ENCODE measurements around the gene ZMIZ1.

The ZMIZ1 gene

DNA sequence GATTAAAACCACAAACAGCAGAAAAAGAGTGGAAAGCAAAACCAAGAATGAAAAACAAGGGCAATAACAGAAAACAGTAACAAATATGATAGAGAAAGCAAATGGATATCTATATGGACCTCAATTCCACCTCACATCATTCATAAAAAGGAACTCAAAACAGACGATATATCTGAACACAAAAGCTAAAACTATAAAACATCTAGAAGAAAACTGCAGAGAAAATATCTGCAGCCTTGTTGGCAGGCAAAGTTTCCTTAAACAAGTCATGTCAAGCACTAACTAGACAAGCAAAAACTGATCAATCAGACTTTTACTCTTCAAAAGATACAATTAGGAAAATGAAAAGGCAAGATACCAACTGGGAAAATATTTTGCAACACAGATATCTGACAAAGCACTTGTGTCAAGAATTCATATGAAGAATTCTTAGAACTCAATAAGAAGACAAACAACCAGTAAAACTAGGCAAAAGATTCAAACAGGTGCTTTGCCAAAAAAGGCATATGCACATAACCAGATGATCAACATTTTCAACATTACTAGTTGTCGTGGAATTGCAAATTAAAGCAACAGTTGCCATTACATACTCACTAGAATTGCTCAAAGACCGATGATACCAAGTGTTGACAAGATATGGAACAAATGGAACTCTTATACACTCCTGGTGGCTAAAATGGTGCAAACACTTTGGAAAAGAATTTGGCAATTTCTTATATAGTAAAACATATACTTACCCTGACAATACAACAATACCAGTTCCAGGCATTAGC lies 25.9 kb upstream of the ZMIZ1 start:
- Histone ChIP-seq H3K23ac (ENCODE audit: low read length in 2 of 2) (no peak overlapping the region), H3K4me2 (ENCODE audit: low read length, poor library complexity, severe bottlenecking) (no peak overlapping the region), H3K9ac (ENCODE audit: low read length) (no peak overlapping the region), H3K18ac (ENCODE audit: low read depth in 1 of 2, low read length in 2 of 2) (no peak overlapping the region), H4K8ac (ENCODE audit: low read length) (no peak overlapping the region), H2BK120ac (ENCODE audit: low read depth, low read length) (no peak overlapping the region), H3K27ac (ENCODE audit: low read length, poor library complexity, severe bottlenecking) (no peak overlapping the region), H2BK15ac (ENCODE audit: low read depth, poor library complexity, severe bottlenecking) (no peak overlapping the region), H2BK5ac (ENCODE audit: low read depth, low read length, poor library complexity, severe bottlenecking) (no peak overlapping the region), H3K9me3 (ENCODE audit: control insufficient read depth, low read length) (no peaks in the 10 kb centered on the region), H4K91ac (ENCODE audit: low read length) (no peak overlapping the region), H3K4me1 (ENCODE audit: control insufficient read depth, insufficient read depth, low read depth, low read length) (peaks cover 2% of the 10 kb centered on the region), H2AK5ac (ENCODE audit: low read length, severe bottlenecking) (no peak overlapping the region), H2AFZ (ENCODE audit: low read depth, low read length) (no peak overlapping the region), H3K14ac (ENCODE audit: low read length in 2 of 2) (no peak overlapping the region), H3K4me3 (ENCODE audit: insufficient read depth in 1 of 2, low read depth in 1 of 2, low read length in 2 of 2) (no peak overlapping the region), H3K27me3 (ENCODE audit: control insufficient read depth in 1 of 2, insufficient read depth in 1 of 2, low read length in 2 of 2) (peaks cover 3 to 13% of the 10 kb centered on the region in 2 experiments), H3K4ac (ENCODE audit: low read depth in 1 of 2, low read length in 2 of 2) (no peak overlapping the region), H2BK12ac (ENCODE audit: low read length in 2 of 2) (no peak overlapping the region), H3K79me1 (replicated peaks; ENCODE audit: low read length, poor library complexity, severe bottlenecking) (no peaks in the 10 kb centered on the region), H3K36me3 (ENCODE audit: control insufficient read depth in 1 of 2, insufficient read depth in 2 of 2, low read depth in 1 of 2, low read length in 2 of 2) (no peaks in the 10 kb centered on the region)
- WGBS: 93% methylated on average over 2 of the region's 3 CpGs
- DNase-seq: no peak

- H2BK15ac ChIP-seq (ENCODE audit: low read depth, poor library complexity, severe bottlenecking): no peak overlapping the region
- no peak overlapping the region for H3K9ac ChIP-seq (ENCODE audit: low read length)
- H3K4ac ChIP-seq (ENCODE audit: low read depth in 1 of 2, low read length in 2 of 2): no peak overlapping the region
- no peaks in the 10 kb centered on the region for H3K9me3 ChIP-seq (ENCODE audit: control insufficient read depth, low read length)
- H2BK120ac ChIP-seq (ENCODE audit: low read depth, low read length): no peak overlapping the region
- no peak overlapping the region for H3K14ac ChIP-seq (ENCODE audit: low read length in 2 of 2)
- no peak overlapping the region for H4K91ac ChIP-seq (ENCODE audit: low read length)
- H3K18ac ChIP-seq (ENCODE audit: low read depth in 1 of 2, low read length in 2 of 2): no peak overlapping the region
- H3K79me1 ChIP-seq (replicated peaks; ENCODE audit: low read length, poor library complexity, severe bottlenecking): no peaks in the 10 kb centered on the region
- no peak overlapping the region for H3K23ac ChIP-seq (ENCODE audit: low read length in 2 of 2)
- no peak overlapping the region for H2BK5ac ChIP-seq (ENCODE audit: low read depth, low read length, poor library complexity, severe bottlenecking)
- H3K36me3 ChIP-seq (ENCODE audit: control insufficient read depth in 1 of 2, insufficient read depth in 2 of 2, low read depth in 1 of 2, low read length in 2 of 2): no peaks in the 10 kb centered on the region
- no peak overlapping the region for H3K27ac ChIP-seq (ENCODE audit: low read length, poor library complexity, severe bottlenecking)
- H2AK5ac ChIP-seq (ENCODE audit: low read length, severe bottlenecking): no peak overlapping the region
- H3K4me2 ChIP-seq (ENCODE audit: low read length, poor library complexity, severe bottlenecking): no peak overlapping the region
- H3K4me1 ChIP-seq (ENCODE audit: control insufficient read depth, insufficient read depth, low read depth, low read length): no peaks in the 10 kb centered on the region
- peaks cover 3 to 13% of the 10 kb centered on the region in 2 experiments for H3K27me3 ChIP-seq (ENCODE audit: control insufficient read depth in 1 of 2, insufficient read depth in 1 of 2, low read length in 2 of 2)
- 96% methylated on average over 5 of the region's 5 CpGs for WGBS
- H3K4me3 ChIP-seq (ENCODE audit: insufficient read depth in 1 of 2, low read depth in 1 of 2, low read length in 2 of 2): no peak overlapping the region
- DNase-seq: no peak
- H4K8ac ChIP-seq (ENCODE audit: low read length): no peak overlapping the region
- no peak overlapping the region for H2AFZ ChIP-seq (ENCODE audit: low read depth, low read length)
- no peak overlapping the region for H2BK12ac ChIP-seq (ENCODE audit: low read length in 2 of 2)
These were observed 24.6 kb upstream of the ZMIZ1 start for GRCh38 chr10:79044036-79044632.

- no peak overlapping the region for H3K4me3 ChIP-seq (ENCODE audit: insufficient read depth in 1 of 2, low read depth in 1 of 2, low read length in 2 of 2)
- no peak overlapping the region for H3K18ac ChIP-seq (ENCODE audit: low read depth in 1 of 2, low read length in 2 of 2)
- H3K9ac ChIP-seq (ENCODE audit: low read length): no peak overlapping the region
- no peak overlapping the region for H3K23ac ChIP-seq (ENCODE audit: low read length in 2 of 2)
- no peak overlapping the region for H2BK120ac ChIP-seq (ENCODE audit: low read depth, low read length)
- H3K14ac ChIP-seq (ENCODE audit: low read length in 2 of 2): no peak overlapping the region
- H4K91ac ChIP-seq (ENCODE audit: low read length): no peak overlapping the region
- no peaks in the 10 kb centered on the region for H3K79me1 ChIP-seq (replicated peaks; ENCODE audit: low read length, poor library complexity, severe bottlenecking)
- H3K4me2 ChIP-seq (ENCODE audit: low read length, poor library complexity, severe bottlenecking): no peak overlapping the region
- H3K4me1 ChIP-seq (ENCODE audit: control insufficient read depth, insufficient read depth, low read depth, low read length): peaks cover under 1% of the 10 kb centered on the region
- no peaks in the 10 kb centered on the region for H3K9me3 ChIP-seq (ENCODE audit: control insufficient read depth, low read length)
- peaks cover 3 to 13% of the 10 kb centered on the region in 2 experiments for H3K27me3 ChIP-seq (ENCODE audit: control insufficient read depth in 1 of 2, insufficient read depth in 1 of 2, low read length in 2 of 2)
- no peak overlapping the region for H3K27ac ChIP-seq (ENCODE audit: low read length, poor library complexity, severe bottlenecking)
- no peak overlapping the region for H2BK15ac ChIP-seq (ENCODE audit: low read depth, poor library complexity, severe bottlenecking)
- H4K8ac ChIP-seq (ENCODE audit: low read length): no peak overlapping the region
- no peak for DNase-seq
- no peak overlapping the region for H2AK5ac ChIP-seq (ENCODE audit: low read length, severe bottlenecking)
- 73% methylated on average over 4 of the region's 4 CpGs for WGBS
- H2AFZ ChIP-seq (ENCODE audit: low read depth, low read length): no peak overlapping the region
- no peak overlapping the region for H2BK5ac ChIP-seq (ENCODE audit: low read depth, low read length, poor library complexity, severe bottlenecking)
- H3K36me3 ChIP-seq (ENCODE audit: control insufficient read depth in 1 of 2, insufficient read depth in 2 of 2, low read depth in 1 of 2, low read length in 2 of 2): no peaks in the 10 kb centered on the region
- H2BK12ac ChIP-seq (ENCODE audit: low read length in 2 of 2): peak overlapping the region in 1 of 2 experiments; percentile 28
- no peak overlapping the region for H3K4ac ChIP-seq (ENCODE audit: low read depth in 1 of 2, low read length in 2 of 2)
These were observed 23.9 kb upstream of the ZMIZ1 start for GRCh38 chr10:79044846-79045245.

- no peak overlapping the region for H3K14ac ChIP-seq (ENCODE audit: low read length in 2 of 2)
- H3K79me1 ChIP-seq (replicated peaks; ENCODE audit: low read length, poor library complexity, severe bottlenecking): no peaks in the 10 kb centered on the region
- no peak overlapping the region for H3K18ac ChIP-seq (ENCODE audit: low read depth in 1 of 2, low read length in 2 of 2)
- H3K4me3 ChIP-seq (ENCODE audit: insufficient read depth in 1 of 2, low read depth in 1 of 2, low read length in 2 of 2): no peak overlapping the region
- no peak overlapping the region for H2BK5ac ChIP-seq (ENCODE audit: low read depth, low read length, poor library complexity, severe bottlenecking)
- no peak overlapping the region for H4K8ac ChIP-seq (ENCODE audit: low read length)
- H3K4me2 ChIP-seq (ENCODE audit: low read length, poor library complexity, severe bottlenecking): no peak overlapping the region
- peaks cover 3 to 13% of the 10 kb centered on the region in 2 experiments for H3K27me3 ChIP-seq (ENCODE audit: control insufficient read depth in 1 of 2, insufficient read depth in 1 of 2, low read length in 2 of 2)
- no peak overlapping the region for H3K4ac ChIP-seq (ENCODE audit: low read depth in 1 of 2, low read length in 2 of 2)
- 79% methylated on average over 9 of the region's 9 CpGs for WGBS
- H4K91ac ChIP-seq (ENCODE audit: low read length): no peak overlapping the region
- H2BK15ac ChIP-seq (ENCODE audit: low read depth, poor library complexity, severe bottlenecking): no peak overlapping the region
- H3K9me3 ChIP-seq (ENCODE audit: control insufficient read depth, low read length): no peaks in the 10 kb centered on the region
- no peak overlapping the region for H2AK5ac ChIP-seq (ENCODE audit: low read length, severe bottlenecking)
- H2BK120ac ChIP-seq (ENCODE audit: low read depth, low read length): no peak overlapping the region
- no peak overlapping the region for H3K9ac ChIP-seq (ENCODE audit: low read length)
- no peak overlapping the region for H3K27ac ChIP-seq (ENCODE audit: low read length, poor library complexity, severe bottlenecking)
- H3K4me1 ChIP-seq (ENCODE audit: control insufficient read depth, insufficient read depth, low read depth, low read length): peaks cover 6% of the 10 kb centered on the region
- H2BK12ac ChIP-seq (ENCODE audit: low read length in 2 of 2): no peak overlapping the region
- H3K36me3 ChIP-seq (ENCODE audit: control insufficient read depth in 1 of 2, insufficient read depth in 2 of 2, low read depth in 1 of 2, low read length in 2 of 2): no peaks in the 10 kb centered on the region
- no peak for DNase-seq
- H3K23ac ChIP-seq (ENCODE audit: low read length in 2 of 2): no peak overlapping the region
- H2AFZ ChIP-seq (ENCODE audit: low read depth, low read length): no peak overlapping the region
These were observed 23.1 kb upstream of the ZMIZ1 start for GRCh38 chr10:79045566-79046175.

Data from mesenchymal stem cell (in vitro differentiated cells and primary cell).